GM10266 (cell line): ENCODE results near the gene NPDC1.

Source experiments
- DNase-seq: peaks from one replicate; pipeline ENCODE4 v3.0.0; 2012; ENCODE audit errors: extremely low spot score
- TF ChIP-seq, protein P1 (sequence below): IDR thresholded peaks from 2 replicates; pipeline ENCODE4 v1.5.1; 2012; ENCODE audit warnings: mild to moderate bottlenecking, low read depth; ENCODE audit not compliant: control insufficient read depth, insufficient read depth; ENCODE audit errors: missing control alignments

NPDC1 gene

DNA sequence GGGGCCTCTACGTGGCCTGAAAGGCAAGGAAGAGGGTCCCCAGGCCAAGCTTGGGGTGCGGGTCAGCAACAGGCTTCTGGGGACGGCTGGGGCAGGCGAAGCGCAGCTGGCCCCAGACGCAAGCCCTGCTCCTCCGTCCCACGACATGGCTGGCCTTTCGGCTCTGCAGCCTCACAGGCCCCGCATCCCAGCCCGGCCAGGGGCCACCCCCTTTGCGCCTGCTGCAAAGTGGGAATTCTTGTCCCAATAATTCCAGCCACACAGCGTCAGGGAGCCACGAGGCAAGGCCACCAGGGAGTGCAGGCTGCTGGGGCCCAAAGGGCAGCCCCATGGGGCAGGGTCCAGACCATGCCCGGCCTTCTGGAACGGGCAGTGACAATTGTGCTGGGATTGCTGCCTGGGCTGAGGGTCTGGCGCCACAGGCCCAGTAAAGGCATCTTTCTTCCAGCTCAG, 9.0 kb upstream of the NPDC1 start:
- TF ChIP-seq, protein P1, sequence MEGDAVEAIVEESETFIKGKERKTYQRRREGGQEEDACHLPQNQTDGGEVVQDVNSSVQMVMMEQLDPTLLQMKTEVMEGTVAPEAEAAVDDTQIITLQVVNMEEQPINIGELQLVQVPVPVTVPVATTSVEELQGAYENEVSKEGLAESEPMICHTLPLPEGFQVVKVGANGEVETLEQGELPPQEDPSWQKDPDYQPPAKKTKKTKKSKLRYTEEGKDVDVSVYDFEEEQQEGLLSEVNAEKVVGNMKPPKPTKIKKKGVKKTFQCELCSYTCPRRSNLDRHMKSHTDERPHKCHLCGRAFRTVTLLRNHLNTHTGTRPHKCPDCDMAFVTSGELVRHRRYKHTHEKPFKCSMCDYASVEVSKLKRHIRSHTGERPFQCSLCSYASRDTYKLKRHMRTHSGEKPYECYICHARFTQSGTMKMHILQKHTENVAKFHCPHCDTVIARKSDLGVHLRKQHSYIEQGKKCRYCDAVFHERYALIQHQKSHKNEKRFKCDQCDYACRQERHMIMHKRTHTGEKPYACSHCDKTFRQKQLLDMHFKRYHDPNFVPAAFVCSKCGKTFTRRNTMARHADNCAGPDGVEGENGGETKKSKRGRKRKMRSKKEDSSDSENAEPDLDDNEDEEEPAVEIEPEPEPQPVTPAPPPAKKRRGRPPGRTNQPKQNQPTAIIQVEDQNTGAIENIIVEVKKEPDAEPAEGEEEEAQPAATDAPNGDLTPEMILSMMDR: no peak
- DNase-seq: no peak

DNA sequence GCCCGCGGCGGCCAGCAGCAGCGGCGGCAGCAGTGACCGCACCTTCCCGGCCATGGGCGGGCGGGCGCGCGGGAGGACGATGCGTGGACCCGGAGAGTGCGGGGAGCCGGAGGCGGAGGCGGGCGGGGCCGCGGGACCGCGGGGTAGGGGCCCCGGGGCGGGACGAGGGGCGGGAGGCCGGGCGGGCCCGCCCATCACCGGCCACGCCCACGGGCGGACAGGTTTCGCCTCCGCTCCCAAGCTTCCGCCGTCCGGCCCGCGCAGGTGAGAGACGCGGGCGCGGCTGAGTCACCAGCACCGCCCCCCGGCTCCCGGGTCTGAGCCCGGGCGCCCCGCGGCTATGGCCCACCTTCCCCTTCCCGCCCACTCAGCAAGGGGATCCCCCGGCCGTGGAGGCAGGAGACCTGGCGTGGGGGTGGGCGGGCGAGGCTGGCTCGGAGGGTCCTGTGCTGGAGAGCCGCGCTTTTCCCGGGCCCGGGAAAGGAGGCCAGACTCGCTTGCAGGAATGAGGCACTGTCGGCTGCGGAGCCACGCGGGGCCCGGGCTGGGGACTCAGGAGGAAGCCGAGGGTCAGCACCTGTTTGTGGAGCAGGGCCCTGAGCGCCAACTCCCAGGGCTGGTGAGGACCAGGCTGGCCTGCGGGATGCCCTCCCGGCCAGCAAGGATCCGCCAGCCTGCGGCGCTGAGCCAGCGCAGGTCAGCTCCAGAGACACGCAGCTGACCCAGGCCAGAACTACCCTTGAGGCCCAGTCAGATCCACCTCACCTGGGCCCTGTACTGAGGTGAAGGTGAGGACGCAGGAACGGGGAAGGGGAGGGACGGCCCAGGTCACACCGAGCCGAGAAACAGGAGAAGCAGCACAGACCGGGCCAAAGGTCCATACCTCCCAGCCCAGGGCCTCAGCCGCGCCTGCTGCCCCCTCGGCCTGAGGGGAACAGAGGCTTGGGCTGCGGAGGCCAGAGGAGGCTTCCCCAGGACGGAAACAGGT, 8.3 kb upstream of the NPDC1 start, which contains the start of gene ENTPD2:
TSS of gene ENTPD2 (minus strand) at position 118 of the 988 bp plus-strand sequence. CDS start at position 54, 64 bp downstream.
- DNase-seq: no peak
- TF ChIP-seq, protein P1: no peak

DNA sequence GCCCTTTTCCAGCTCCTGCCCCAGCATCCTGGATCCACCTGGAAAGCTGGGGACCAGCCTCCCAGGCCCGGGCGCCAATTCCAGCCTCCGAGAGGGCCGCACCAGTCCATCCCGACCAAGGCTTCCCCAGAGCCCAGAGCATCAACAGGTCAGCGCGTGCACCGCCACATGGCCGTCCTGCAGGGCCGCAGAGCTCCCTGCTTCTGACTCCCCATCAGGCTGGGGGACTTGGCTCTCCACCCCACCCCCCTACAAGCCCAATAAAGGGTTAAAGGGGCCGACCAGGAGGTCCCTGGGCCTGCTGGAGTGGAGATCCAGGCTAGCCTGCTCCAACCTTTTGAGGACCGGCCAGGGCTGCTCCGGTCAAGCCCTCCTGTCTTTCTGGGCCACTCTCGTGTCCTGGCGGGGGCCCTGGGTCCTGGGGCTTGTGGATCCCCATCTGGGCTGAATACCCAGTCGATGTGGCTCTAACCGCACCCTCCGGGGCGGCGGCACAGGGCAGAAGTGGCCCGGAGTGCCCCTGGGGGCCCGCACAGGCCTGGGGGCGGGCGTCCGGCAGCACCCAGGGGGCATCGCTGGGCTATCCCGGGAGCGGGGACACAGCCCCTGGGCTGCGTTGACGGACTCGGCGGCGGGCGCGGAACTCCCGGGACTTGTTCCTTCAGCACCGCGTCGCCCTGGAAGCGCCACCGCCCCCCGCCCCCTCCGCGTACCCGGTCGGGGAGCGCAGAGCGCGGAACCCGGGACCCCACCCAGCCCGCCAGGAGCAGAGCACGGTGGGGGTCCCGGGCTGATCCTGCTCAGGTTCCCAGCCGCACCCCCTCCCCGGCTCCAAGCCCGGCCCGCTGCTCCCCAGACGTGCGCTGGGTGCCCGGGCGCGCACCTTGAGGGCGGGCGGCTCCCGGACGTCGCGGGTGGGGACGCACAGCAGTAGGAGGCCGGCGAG, 7.3 kb upstream of the NPDC1 start:
- TF ChIP-seq, protein P1: no peak
- no peak for DNase-seq

DNA sequence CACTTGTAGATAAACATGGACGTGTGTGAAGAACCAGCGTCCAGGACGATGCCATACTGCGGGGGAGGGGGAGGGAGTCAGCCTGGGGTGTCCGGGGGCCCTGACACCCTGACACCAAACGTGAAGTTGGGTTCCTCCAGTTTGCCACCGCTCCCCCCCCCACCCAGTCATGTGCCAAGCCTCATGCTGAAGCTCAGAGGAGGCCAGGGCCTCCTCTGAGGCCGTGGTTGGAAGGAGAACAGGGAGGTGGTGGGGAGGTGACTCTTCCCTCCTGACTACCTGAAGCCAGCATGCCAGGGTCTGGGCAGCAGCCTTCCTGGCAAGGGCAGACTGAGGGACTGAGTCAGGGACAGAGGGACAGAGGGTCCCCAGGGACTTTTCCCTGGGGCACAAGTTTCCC, 6.3 kb upstream of the NPDC1 start:
- no peak for DNase-seq

DNA sequence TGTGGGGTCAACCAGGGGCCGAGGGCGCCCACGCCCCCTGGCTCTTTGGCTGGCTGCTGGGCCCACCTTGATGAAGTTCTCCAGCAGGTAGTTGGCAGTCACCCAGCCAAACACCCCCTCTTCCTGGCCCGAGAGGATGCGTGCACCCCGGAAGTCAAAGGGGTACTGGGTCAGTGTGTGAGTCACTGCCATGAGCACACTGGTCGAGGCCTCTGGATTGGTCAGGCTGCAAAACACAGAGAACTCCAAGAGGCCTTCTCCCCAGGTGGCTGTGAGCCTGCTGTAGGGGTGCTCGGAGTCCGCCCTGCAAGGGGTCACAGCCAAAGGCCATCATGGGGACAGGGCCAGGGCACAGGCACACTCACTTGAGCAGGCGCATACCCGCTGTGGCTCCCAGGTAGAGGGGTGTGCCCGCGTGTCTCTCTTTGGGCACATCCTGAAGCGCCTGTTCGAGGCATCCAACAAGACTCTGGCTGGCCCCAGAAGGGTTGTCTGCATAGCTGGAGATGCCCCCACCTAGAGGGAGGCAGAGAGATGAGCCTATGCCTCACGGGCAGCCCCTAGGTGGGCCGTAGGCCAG, 5.3 kb upstream of the NPDC1 start:
- TF ChIP-seq, protein P1: no peak
- no peak for DNase-seq

More for the DNA sequence above, 6.3 kb upstream of the NPDC1 start:
- TF ChIP-seq, protein P1: no peak

DNA sequence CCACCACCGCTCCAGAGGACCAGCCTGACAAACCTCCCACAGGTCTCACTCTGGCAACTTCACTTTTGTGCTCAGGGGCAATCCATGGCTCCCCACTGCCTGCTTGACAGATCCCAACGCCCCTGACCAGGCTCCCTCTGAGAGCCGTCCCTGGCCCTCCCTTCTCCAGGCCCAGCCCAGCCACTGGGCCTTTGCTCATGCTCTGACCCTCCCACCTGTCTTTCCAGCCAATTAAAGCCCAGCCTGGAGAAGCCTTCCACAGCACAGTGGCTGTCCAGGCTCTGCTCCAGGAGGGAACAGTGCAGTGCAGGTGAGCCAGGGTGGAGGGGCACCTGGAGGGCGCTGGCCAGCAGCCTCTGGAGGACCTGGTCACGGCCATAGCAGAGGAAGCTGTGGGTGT, 4.6 kb upstream of the NPDC1 start:
- TF ChIP-seq, protein P1: no peak
- DNase-seq: no peak
